HG03175 (cell line): ENCODE measurements around the gene RANBP2.

Experiments
- ATAC-seq: cut with Tn5 transposase; IDR thresholded peaks from one replicate; pipeline ENCODE4 v1.9.1; 2021; ENCODE audit warnings: mild to moderate bottlenecking, moderate library complexity; ENCODE audit not compliant: unreplicated experiment

RANBP2 gene

GRCh38 chr2:108834620-108835019, 115.3 kb downstream of the RANBP2 start:
- no peak for ATAC-seq

- no peak for ATAC-seq
Observed at GRCh38 chr2:108835040-108835439, 115.8 kb downstream of the RANBP2 start.
